HG03280 (cell line): ENCODE data around the gene C4orf54.

Experiments used
- ATAC-seq: cut with Tn5 transposase; IDR thresholded peaks from one replicate; pipeline ENCODE4 v1.9.1; 2021; ENCODE audit warnings: mild to moderate bottlenecking, moderate library complexity; ENCODE audit not compliant: unreplicated experiment

C4orf54 gene

DNA sequence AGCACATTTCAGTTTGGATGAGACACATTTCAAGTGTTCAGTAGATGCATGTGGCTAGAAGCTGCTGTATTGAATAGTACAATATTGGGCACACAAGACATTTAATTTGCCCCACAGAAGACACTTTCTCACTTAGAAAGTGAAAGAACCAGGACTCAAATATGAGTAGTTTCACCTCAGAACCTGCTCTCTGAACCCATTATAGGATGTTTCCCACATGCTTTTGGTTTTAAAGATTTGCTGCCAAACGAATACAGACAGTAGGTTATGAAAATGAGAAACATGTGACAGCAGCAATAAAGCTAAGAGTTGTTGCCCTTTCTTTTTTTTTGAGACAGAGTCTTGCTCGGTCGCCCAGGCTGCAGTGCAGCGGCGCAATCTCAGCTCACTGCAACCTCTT lies 32.3 kb downstream of the C4orf54 start:
- no peak for ATAC-seq

DNA sequence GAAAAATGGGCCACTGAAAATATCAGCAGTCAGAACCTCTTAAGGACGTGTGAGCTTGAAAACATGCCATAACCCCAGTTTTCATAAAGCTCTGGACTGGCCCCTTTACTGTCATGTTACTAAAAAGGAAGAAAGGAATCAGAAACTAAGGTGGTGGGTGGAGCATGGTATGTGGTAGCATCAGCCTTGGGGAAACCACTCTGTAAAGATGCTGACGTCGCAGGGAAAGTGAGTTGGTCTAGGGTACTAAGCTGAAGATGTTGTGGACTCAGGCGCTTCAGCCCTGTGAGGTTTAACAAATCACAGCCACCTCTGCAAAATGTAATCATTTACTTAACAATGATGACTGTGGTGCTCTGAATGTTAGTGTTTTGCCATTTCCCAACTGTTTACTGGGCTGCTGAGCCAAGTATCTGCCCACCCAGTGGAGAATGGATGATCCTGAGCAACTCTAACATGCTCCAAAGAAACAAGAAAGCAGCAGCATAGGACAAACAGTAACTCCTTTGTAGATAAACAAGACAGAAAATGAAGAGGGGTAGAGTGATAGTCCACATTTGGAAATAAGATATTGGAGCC lies 33.4 kb downstream of the C4orf54 start:
- ATAC-seq: no peak

DNA sequence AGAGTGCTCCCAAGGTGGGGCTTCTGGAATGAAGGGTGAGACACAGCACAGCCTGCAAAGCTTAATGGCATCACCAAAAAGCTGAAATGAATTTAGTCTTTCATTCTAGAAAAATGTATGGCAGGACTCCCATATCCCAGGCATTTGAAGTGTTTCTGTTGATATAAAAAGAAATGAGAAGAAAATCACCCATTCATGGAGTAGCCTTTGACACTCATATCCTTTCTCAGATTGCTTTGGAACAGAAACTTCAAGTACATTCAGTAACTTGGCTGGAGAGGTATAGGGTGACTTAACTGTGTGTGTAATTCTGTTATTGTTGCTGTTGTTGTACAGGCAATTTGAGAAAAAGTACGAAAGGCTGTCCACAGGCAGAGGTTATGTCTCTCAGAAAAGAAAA lies 35.3 kb downstream of the C4orf54 start:
- ATAC-seq: no peak

DNA sequence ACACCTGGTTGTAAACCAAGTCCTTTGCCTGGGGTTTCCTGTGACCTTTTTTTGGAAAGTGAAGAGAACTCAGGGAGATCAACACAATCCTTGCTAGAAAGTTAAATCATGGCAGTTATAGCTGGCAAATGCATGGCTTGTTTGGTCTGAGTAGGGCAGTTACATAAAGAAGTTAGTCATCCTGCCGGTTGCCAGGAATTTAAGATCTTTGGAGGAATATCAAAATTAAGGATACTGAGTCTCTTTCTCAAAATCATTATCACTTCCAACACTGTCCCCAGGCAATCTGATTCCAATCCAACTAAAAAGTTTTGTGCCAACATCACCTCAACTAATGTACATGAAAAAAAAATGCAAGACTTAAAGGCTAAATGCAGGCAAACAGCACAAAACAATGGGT lies 40.3 kb downstream of the C4orf54 start:
- no peak for ATAC-seq

DNA sequence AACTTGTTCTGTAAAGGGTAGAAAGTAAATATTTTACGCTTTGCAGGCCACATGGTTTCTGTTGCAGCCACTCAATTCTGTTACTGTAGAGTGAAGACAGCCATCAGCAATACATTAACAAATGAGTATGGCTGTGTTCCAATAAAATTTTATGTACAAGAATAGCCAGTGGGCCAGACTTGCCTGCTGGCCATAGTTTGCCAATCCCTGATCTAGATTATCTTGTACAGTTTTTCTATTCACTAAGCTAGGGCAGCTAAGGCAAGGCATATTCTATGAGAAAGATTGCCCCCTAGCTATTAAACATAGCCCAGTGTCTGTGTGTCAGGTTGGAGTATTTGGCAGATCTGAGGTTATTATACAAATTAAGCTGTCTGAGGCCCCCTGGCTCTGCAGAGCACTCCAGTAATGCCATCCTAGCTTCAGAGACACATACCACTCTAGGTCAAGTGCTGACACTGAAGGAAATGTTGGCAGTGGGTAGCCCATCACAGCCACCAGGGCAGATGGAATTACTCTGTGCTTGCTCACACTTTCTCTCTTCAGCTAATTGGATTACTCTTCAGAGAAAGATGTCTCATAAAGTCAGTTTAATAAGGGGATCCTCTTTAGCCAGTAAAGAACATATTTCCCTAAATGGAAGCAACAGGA lies 42.3 kb downstream of the C4orf54 start:
- no peak for ATAC-seq

DNA sequence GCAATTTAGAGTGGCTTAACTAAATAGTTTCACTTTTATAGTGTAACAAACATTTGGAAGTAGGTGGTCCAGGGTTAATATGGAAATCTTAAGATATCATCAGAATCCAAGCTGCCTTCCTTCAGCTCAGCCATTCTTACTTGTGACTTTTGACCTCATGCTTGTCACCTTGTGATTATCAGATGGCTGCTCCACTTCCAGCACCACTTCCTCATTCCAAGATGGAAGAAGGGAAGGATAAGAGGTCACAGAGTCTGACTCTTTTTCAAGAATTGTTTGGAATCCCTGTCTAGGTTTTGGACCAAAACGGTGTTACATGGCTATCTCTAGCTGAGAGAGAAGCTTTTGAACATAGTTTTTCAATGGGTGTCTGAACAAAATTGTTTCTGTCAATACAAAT lies 43.1 kb downstream of the C4orf54 start:
- ATAC-seq: no peak

DNA sequence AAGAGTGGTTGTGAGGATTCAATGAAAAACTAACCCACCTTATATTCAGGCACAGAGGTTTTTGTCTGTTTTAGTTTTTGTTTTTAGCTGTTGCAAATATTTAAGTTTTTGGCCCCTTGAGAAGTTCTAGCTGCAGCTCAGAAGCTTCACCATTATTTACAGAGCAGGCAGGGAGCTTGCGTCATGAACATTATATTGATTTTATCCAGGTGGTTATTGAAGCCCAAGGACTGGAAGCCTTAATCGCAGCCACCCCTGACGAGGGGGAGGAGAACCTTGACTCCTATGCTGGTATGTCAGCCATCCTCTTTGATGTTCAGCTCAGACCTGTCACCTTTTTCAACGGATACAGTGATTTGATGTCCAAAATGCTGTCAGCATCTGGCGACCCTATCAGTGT lies 44.9 kb downstream of the C4orf54 start:
- ATAC-seq: no peak

DNA sequence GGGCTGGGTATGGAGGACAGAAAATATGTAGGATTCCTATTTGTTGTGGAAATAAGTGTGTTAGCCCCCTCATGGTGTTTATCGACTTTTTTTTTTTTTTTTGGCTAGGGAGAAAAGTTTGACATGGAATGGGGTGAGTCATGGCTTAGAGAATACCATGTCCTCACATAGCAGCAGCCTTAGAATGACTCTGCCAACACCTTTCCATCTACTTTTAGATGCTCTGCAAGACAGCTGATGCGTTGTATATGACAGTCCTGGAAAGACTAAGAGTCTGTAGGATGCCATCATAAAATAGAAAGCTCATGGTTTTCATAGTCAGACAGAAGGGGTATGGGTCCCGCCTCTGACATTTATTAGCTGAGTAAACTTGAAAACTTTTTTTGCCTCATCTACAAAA lies 45.3 kb downstream of the C4orf54 start:
- no peak for ATAC-seq

DNA sequence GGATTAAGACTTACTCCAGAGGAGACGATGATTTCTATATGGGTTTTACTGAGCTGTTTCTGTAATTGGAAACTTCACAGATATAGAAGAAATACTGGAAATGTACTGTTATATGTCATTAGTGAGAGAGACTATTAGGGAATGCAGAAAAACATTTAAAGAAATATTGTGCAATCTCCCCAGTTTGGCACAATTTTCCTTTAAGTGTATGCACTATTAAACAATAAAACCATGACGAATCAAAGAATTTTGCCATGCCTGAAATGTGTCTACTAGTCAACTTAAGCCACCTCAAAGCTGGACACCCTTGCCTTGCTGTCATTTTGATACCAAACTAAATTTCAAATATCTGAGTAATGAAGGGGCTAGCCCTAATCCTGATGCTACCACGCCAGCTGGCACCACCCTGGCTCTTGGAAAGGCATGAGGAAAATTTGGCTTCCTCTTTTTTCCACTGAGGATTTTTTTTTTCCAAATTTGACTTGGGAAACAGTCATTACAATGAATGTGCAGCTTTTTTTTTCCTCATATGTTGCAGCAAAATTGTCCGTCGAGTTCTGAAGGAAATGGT lies 46.9 kb downstream of the C4orf54 start:
- ATAC-seq: no peak

DNA sequence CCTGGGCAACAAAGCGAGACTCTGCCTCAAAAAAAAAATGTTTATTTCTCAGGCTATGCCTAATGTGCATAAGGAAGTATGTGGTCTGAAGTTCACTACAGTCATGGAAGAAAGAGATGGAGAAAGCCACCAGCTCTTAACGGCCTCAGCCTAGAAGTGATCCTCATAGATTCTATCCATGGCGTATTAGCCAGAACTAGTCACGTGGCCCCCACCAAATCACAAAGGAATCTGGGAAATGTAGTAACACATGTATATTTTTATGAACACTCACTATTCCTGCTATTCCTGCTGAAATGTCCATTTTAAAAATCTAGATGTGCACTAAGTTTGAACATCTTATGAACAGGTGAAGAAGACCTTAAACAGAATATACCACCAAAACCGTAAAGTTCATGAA lies 49.2 kb downstream of the C4orf54 start:
- ATAC-seq: no peak
